Medulla oblongata (tissue), 1 donor: ENCODE results near the gene HPSE.

ENCODE experiments used
- DNase-seq: peaks from one replicate; pipeline ENCODE4 v3.0.0-alpha.2; 2015; ENCODE audit errors: extremely low spot score

The HPSE gene

DNA sequence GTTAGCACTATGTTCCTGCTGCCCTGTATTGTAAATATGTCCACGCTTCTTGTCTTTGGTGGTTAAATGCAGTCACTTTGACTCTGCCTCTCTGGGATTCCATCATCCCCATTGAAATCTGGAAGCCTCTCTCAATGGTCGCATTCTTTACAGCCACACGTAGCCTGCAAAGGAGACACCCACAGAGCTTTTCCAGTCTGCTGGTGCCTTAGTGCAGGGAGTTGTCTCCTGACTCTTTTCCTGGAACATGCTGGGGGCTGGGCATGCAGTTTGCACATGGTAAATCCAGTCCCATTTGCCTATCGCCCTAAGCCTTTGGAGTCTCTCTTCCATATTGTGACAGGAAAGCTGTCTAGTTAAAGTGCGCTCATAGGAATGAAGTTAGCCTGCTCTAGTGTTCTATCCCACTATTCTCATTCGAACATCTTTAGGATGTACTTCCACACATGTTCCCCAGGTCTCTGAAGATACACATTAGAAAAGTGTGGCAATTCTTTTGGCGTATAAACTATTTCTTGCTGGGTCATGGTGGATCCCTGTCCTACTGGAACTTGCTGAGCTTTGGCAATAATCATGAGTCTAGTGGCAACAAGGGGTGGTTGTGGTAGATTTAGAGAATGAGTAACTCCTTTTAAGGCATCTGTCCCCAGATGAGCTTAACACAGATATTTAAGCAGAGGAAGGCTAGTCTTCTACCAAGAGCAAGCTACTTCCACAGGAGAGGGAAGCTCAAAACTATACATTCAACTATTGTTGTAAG lies 83.8 kb downstream of the HPSE start:
- no peak for DNase-seq

DNA sequence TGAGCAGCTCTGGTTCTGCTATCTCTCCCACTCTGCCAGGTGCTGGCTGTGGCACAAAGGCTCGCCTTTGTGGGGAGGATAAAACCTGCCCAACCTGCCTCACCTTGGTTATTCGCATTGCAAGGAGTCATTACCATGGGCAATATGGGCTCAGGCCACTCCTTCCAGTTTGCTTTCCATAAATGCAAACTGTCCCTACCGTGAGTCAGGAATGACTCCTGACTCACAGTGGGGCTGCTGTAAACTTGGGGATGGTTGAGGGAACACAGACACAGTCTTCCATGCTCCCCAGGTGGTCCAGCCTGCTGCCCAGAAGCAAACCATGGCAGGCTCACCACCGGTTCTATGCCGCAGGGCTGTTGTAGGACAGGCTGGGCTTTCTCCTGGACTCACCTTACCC lies 86.2 kb downstream of the HPSE start:
- DNase-seq, result no peak

DNA sequence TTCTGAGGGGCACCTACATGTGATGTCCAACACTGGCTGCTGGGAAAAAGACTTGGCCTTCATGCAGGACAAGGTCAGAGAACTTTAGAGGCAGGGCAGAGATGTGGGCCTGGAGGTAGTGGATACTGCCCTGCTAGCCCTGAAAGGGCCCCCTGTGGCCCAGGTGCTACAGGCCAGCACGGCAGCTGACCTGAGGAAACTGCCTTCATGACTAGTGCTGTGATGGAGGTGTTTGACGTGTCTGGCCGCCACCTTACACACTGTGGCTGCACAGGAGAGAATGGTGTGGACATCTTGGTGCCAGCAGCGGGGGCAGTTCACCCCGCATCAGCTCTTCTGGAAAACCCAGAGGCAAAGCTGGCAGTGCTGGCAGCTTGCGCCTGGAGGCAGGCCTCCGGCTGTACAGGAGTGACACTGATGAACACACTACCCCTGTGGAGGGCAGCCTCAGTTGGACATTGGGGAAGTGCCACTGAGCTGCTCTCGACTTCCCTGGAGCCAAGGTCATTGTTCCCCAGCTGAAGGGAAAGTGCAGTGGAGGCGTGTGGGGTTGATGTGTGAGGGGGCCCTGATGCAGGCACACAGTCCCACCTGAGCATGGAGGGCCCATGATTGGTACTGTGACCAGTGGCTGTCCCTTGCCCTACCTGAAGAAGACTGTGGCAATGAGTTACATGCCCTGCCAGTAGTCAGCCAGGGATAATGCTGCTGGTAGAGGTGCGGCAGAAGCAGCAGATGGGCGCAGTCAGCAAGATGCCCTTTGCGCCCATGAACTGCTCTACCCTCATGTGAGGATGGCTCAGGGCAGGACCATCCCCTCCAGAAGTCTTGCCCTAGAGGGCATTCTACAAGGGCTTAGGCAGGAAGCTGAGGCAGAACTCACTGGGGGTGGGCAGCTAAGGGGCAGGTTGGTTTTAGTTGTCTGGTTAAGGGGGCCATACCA lies 87.0 kb downstream of the HPSE start:
- no peak for DNase-seq
